Measurements from ENCODE around the gene FAM120A.

Gene FAM120A

DNA sequence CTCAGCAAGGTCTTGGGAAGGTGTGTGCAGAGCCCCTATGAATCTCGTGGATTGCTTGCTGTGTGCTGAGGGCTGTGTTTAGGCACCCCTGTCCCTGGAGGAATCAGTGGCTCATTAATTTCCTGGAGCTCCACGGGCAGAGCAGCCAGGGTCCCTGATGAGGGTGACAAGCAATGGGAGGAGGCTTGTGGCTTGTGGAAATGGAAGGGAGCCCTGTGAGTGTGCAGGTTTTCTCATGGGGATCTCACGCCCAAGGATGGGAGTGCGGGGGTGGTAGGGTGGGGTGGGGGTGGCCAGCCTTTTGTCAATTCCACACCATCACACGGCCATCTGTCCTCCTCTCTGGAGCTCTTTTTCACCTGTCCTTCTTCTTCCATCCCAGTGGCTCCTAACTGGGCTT, 150.2 kb downstream of the FAM120A start:
- DNase-seq, result no peak
- TF ChIP-seq GATA1 (IDR thresholded peaks at IDR 0.05; ENCODE audit: low read depth, low read length) (no peak), POLR2A (IDR thresholded peaks at IDR 0.05; ENCODE audit: low read length) (no peak)

DNA sequence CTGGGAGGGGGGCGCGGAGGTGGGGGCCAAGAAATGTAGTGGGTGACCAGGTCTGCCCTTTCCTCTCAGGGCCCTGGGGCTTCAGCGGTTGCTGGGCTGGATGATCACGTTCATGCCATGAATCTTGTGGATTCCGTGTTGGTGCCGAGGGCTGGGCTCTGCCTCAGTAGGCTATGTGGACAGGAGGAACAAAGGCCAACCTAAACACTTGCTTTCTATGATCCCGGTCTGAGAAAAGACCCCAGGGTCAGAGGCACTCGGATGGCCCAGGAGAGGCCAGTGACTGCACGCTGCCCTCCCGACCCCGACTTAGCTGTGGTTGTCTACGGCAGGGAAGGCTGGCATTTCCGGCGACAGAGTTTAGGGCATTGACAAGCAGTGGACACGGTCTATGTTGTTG, 151.5 kb downstream of the FAM120A start:
- no peak for DNase-seq
- TF ChIP-seq GATA1 (IDR thresholded peaks at IDR 0.05; ENCODE audit: low read depth, low read length), result no peak
- TF ChIP-seq POLR2A (IDR thresholded peaks at IDR 0.05; ENCODE audit: low read length), result no peak

DNA sequence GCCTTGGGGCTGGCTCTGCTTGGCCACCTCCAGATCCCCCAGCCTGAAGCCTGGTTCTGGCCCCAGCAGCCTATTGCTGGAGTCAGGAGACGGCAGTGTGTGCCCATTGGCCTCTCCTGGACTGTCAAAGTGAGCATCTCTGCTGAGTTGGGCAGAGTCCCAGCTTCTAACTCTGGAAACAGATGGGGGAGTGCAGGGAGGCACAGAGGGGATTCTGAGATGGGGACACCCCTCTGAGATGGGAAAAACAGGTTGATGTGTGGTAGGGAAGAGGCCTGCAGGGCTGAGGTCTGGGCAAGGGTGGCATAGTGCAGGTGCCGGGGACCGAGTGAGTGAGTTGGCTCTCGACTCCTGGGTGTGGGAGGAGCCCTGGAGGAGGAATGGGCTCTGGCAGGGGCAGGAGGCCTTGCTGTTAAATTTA, 152.4 kb downstream of the FAM120A start:
- DNase-seq, result no peak
- no peak for TF ChIP-seq GATA1 (IDR thresholded peaks at IDR 0.05; ENCODE audit: low read depth, low read length)
- TF ChIP-seq POLR2A (IDR thresholded peaks at IDR 0.05; ENCODE audit: low read length), result no peak

DNA sequence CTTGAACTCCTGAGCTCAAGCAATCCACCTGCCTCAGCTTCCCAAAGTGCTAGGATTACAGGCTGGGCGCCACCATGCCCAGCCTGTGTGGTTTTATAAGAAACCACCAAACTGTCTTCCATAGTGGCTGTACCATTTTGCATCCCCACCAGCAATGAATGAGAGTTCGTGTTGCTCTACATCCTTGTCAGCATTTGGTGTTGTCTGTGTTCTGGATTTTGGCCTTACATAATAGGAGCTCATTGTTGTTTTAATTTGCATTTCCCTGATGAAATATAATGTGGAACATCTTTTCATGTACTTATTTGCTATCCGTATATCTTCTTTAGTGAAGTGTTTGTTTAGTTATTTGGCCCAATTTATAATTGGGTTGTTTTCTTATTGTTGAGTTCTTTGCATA, 154.7 kb downstream of the FAM120A start:
- no peak for DNase-seq
- TF ChIP-seq GATA1 (IDR thresholded peaks at IDR 0.05; ENCODE audit: low read depth, low read length) (no peak), POLR2A (IDR thresholded peaks at IDR 0.05; ENCODE audit: low read length) (no peak)

DNA sequence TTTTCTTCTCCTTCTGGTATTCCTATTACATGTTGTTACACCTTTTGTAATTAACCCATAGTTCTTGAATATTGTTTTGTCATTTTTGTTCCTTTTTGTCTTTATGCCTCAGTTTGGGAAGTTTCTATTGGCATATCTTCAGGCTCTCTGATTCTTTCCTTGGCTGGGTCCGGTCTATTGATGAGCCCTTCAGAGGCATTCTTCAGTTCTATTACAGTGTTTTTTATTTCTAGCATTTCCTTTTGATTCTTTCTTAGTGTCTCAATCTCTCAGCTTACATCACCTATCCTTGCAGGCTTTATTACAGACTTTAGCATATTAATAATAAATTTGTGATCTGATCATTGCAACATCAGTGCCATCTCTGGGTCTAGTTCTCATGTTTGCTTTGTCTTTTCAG, 158.7 kb downstream of the FAM120A start:
- no peak for TF ChIP-seq POLR2A (IDR thresholded peaks at IDR 0.05; ENCODE audit: low read length)
- TF ChIP-seq GATA1 (IDR thresholded peaks at IDR 0.05; ENCODE audit: low read depth, low read length), result no peak
- no peak for DNase-seq

DNA sequence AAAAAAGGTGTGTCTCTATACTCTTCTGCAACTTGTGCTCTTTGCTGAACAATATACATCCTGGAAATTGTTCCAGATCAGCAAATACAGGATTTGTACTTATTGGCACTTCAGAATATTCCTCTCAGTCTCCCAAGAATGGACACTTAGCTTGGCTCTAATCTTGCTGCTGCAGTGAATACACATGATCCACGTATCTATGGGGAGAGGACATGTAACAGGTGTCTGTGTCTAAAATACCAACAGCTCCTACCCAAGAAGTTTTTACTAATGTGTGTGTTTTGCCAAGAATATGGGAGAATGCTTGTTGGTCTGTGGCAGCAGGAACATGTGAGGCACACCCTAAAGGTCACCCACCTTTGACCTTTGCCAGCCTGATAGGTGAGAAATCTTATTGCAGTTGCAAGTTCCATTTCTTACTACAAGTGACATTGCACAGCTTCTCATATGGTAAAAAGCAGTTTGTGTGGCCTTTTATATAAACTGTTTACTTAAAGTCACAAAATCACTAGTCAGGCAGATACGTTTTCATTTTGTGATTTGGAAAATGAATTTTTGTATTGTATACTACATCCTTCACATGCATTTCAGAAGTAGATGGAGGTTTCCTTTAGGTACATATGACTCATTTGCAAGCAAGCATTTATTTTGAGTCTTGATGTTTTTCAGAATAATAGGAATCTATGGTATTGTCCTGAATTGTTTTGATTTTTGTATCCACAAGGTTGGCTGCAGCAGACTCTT, 160.7 kb downstream of the FAM120A start:
- DNase-seq, result no peak
- no peak for TF ChIP-seq GATA1 (IDR thresholded peaks at IDR 0.05; ENCODE audit: low read depth, low read length)
- TF ChIP-seq POLR2A (IDR thresholded peaks at IDR 0.05; ENCODE audit: low read length), result no peak

DNA sequence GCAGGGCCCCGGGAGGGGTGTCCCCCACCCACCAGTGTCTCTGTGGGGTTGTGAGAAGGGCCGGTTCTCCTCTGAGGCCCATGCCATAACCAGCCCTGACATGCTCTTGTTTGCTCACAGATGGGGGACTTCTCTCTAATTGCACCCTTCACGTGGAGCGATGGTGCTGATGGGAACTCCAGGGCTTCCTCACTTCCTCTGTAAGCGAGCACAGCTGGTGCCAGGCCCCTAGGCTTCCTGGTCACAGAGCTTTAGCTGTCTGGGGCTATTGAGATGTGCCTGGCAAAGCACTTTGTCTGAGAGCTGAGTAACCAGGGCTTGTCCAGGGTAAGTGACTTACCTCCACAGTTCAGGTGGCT, 161.3 kb downstream of the FAM120A start:
- DNase-seq, result no peak
- TF ChIP-seq GATA1 (IDR thresholded peaks at IDR 0.05; ENCODE audit: low read depth, low read length), result no peak
- TF ChIP-seq POLR2A (IDR thresholded peaks at IDR 0.05; ENCODE audit: low read length), result no peak

DNA sequence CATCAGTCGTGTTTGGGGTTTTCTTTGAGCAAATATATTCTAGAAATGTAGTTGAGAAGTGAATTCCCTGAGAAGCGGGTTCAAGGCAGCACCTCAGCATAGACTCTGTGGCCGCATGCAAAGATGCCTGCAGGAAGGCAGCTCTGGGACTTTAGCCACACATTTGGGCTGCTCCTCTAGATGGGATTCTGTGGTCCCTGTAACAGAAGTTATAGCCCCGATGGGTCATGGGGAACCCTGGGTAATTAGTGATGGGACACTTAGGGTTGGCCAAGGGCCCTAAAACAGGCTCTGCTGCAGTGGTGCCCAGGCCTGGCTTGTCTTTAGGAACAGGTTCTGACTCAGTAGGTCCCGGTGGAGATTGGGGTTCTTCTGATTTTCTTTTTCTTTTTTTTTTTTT, 161.7 kb downstream of the FAM120A start:
- no peak for DNase-seq
- TF ChIP-seq GATA1 (IDR thresholded peaks at IDR 0.05; ENCODE audit: low read depth, low read length) (no peak), POLR2A (IDR thresholded peaks at IDR 0.05; ENCODE audit: low read length) (no peak)

DNA sequence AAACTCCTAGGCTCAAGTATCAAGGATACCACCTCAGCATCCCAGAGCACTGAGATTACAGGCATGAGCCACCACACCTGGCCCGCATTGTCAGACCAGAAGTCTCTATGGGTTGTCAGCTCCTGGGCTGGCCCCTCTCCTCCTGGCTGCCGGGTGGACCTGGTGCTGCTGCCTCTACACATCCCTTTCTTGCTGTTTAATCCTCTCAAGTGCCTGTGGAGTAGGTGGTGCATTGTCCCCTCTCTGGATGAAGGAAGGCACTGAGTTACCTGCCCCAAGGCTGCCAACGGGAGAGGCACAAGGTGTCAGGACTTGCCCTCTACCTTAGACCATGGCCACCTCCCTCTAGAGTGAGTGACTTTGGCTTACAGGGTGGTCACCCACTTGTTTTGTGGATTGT, 162.3 kb downstream of the FAM120A start:
- DNase-seq, result no peak
- TF ChIP-seq GATA1 (IDR thresholded peaks at IDR 0.05; ENCODE audit: low read depth, low read length) (no peak), POLR2A (IDR thresholded peaks at IDR 0.05; ENCODE audit: low read length) (no peak)

DNA sequence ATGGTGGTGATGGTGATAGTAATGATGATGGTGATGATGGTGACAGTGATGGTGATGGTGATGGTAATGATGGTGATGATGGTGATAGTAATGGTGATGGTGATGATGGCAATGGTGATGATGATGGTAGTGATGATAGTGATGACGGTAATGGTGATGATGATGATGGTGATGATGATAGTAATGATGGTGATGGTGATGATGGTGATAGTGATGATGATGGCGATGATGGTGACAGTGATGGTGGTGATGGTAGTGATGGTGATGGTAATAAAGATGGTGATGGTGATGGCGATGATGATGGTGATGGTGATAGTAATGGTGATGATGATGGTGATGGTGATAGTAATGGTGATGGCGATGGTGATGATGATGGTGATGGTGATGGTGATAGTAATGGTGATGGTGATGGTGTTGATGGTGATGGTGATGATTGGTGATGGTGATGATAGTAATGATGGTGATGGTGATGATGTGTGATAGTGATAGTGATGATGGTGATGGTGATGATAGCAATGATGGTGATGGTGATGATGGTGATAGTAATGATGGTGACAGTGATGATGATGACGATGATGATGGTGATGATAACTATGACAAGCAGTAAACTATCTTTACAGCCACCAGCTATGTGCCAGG, 163.5 kb downstream of the FAM120A start:
- no peak for TF ChIP-seq GATA1 (IDR thresholded peaks at IDR 0.05; ENCODE audit: low read depth, low read length)
- TF ChIP-seq POLR2A (IDR thresholded peaks at IDR 0.05; ENCODE audit: low read length), result no peak
- no peak for DNase-seq
